GM12864 (cell line): ENCODE measurements around the gene QRFP.

ENCODE experiments used
- DNase-seq: peaks from one replicate; pipeline ENCODE4 v3.0.0-alpha.2; 2011; ENCODE audit warnings: low read depth
- H3K4me3 ChIP-seq: 2 replicates; pipeline ENCODE4 v1.5.1; 2011; ENCODE audit warnings: mild to moderate bottlenecking, low read depth, low read length, control low read depth
- TF ChIP-seq, protein P1 (sequence below): IDR thresholded peaks from 2 replicates; pipeline ENCODE4 v1.5.1; 2011; ENCODE audit warnings: low read depth, mild to moderate bottlenecking, moderate library complexity, low read length, control low read depth, inconsistent platforms; ENCODE audit errors: missing control alignments

QRFP gene, protein sequence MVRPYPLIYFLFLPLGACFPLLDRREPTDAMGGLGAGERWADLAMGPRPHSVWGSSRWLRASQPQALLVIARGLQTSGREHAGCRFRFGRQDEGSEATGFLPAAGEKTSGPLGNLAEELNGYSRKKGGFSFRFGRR

DNA sequence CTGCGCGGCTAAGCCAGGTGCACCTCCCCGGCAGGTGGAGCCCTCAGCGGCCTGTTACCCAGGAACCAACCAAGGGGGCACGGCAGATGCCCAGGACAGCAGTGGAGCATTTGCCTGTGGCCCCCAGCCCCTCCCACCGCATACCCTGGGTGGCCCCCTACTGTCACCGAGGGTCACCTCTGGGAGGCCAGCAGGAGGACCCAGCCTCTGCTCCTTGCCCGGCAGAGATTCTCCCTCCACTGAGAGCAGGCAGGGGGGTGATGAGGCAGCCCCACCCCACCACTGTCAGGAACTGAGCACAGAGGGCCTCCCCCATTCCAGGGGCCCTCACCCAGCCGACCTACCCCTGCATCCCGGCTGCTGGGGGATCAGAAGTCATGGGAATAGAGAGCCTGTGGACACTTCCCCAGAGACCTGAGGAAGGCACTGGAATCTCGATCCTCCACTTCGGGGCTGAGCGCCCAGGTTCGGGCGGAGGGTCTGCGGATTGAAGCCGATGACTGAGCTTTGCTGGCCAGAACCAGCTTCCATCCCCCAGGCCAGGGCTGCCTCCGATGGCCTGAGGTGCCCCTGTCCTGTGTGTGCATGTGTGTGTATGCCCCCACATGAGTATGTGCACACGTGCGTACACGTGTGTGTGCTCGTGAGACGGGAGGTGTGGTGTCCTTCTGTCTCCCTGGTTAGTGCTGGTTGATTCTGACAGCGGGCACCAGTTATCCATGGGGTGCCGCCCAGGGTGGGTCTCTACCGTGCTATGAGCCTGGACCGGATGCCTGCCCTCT is at the start of gene QRFP:
Gene QRFP, minus strand, starts transcription at position 580 of the 782 bp plus-strand sequence. CDS start 2,974 bp downstream, outside the sequence.
- DNase-seq = no peak
- TF ChIP-seq, protein P1, sequence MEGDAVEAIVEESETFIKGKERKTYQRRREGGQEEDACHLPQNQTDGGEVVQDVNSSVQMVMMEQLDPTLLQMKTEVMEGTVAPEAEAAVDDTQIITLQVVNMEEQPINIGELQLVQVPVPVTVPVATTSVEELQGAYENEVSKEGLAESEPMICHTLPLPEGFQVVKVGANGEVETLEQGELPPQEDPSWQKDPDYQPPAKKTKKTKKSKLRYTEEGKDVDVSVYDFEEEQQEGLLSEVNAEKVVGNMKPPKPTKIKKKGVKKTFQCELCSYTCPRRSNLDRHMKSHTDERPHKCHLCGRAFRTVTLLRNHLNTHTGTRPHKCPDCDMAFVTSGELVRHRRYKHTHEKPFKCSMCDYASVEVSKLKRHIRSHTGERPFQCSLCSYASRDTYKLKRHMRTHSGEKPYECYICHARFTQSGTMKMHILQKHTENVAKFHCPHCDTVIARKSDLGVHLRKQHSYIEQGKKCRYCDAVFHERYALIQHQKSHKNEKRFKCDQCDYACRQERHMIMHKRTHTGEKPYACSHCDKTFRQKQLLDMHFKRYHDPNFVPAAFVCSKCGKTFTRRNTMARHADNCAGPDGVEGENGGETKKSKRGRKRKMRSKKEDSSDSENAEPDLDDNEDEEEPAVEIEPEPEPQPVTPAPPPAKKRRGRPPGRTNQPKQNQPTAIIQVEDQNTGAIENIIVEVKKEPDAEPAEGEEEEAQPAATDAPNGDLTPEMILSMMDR = peak; percentile 54
- H3K4me3 ChIP-seq = no peak within 1 kb of the TSS

DNA sequence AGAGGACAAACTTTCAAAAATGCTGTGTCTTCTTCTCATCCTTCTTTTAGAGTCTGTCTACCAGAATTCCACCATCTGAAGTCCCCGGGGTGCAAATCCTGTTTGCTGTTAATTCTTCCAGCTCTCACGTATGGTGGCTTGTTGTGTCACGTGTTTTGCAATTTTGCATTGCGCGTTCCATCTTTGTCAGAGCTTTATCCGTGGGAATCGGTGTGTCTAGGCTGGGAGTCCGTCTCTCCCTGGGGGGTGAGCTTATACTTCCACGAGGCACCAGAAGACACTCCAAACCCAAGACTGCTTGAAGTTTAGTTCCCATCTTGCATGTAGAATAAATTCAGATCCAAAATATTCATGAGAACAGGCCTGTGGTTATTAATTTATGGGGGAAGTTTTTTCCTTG is 48.6 kb upstream of the QRFP start:
- no peak overlapping the region for H3K4me3 ChIP-seq
- TF ChIP-seq, protein P1 = no peak
- DNase-seq = no peak

DNA sequence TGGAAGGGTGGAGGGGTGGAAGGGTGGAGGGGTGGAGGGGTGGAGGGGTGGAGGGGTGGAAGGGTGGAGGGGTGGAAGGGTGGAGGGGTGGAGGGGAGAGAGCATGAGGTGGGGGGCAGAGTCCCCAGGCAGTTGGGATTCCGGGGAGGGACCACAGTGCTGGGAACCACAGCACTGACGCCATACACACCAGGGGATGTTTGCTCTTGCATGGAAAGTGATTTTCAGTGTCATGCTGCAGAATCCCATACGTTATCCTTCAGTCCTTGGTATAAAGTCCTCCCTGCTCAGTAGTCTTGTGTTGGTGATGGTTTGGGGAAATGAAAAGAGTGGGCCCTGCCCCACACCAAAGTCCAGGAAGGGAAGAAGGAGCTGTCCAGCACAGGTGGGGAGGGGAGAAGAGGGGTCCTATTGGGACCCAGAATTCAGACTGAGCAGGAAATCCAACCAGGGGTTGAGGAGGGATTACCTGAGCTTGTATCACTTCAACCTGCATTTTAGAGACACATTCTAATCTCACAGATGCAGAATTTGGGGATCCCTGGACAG is 48.0 kb upstream of the QRFP start:
- no peak for DNase-seq
- TF ChIP-seq, protein P1 = no peak
- no peak overlapping the region for H3K4me3 ChIP-seq

GRCh38 chr9:130943777-130944176 is 47.2 kb upstream of the QRFP start:
- no peak overlapping the region for H3K4me3 ChIP-seq
- TF ChIP-seq, protein P1 = no peak
- DNase-seq = no peak

- TF ChIP-seq, protein P1 = no peak
- no peak overlapping the region for H3K4me3 ChIP-seq
- DNase-seq = no peak
Measured at GRCh38 chr9:130943221-130943620, 46.6 kb upstream of the QRFP start.

DNA sequence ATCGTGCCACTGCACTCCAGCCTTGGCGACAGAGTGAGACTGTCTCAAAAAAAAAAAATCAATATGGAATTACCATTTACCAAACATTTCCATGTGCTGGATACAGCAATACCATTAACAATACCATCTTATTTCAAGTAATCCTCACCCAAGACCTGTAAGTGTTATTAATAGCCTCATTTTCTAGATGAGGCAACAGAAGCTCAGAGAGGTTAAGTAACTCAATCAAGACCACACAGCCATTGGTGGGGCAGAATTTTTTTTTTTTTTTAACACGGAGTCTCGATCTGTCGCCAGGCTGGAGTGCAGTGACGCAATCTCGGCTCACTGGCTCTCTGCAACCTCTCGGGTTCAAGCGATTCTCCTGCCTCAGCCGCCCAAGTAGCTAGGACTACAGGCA is 46.1 kb upstream of the QRFP start:
- DNase-seq = no peak
- TF ChIP-seq, protein P1 = no peak
- H3K4me3 ChIP-seq = no peak overlapping the region
